Activated CD4-positive, CD25-positive, alpha-beta regulatory T cell (primary cell): ENCODE data around the gene CRTC3.

ENCODE experiments used
- DNase-seq, 4 experiments: peaks; one replicate each; lab custom pipeline; 2025; lab: John Stamatoyannopoulos, UW

The CRTC3 gene

DNA sequence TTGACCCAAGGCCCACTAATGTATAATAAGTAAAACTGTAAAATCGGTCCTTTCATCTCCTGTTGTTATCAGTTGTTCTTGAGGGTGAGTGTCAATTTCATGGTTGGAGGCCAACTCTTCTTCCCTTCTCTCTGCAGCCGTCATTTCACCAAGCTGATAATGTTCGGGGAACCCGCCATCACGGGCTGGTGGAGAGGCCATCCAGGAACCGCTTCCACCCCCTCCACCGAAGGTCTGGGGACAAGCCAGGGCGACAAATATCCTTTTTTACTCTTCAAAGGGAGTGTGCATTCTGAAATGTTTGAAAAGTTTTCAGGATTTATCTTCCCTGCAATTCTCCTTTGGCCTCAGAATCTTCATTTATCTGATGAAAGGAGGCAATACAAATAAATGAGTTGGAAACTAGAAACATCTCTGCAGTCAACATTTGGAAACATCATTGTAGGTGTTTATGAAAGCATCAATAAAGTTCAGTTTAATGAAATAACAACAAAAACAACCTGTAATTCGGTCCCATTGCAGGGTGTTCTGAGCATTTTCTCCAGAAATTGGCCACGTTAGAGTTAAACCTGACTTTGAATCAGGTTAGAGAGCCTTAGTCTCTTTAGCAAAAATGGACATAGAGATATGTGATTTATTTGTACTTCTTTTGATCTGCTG lies 63.9 kb downstream of the CRTC3 start:
- DNase-seq: no peak

GRCh38 chr15:90594301-90594738 lies 64.6 kb downstream of the CRTC3 start:
- DNase-seq: peak; percentile 26 to 86 (median 56)

- DNase-seq: no peak
These were observed 66.0 kb downstream of the CRTC3 start for GRCh38 chr15:90595763-90596155.

DNA sequence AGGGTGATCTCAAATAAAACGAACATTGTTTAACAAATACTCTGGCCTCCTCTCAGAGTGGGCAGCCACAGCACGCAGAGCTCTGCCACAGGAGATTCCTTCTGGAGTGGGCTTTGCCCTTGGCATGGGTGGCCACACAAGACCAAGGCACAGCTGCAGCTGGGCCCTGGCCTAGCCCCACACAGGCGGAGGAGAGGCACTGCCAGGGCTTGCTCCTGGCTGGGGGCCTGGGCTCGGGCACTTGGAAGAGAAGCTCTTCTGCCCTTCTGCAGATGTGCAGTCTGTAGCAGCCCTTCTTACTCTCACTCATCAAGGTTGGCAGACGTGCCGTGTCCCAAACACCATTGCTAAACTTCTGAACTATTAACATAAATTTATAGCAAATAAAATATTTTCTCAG lies 67.2 kb downstream of the CRTC3 start:
- no peak for DNase-seq

DNA sequence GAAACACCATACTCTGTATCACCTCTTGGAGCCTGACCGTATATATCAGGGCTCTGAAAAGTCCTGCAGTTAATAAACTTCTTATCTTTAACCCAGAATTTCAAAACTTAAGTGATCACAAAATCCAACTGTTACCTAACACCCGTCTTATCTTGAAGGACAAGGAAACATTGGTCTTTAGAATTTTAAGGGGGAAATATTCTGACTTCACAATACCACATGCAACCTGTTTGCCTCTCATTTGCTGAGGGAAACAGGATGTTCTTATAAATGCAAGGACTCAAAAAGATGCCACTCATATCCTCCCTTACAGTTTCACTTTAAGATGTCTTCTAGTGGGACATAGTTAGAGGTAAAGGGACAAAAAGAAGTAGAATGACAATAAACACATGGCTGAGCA lies 67.9 kb downstream of the CRTC3 start:
- DNase-seq: no peak

DNA sequence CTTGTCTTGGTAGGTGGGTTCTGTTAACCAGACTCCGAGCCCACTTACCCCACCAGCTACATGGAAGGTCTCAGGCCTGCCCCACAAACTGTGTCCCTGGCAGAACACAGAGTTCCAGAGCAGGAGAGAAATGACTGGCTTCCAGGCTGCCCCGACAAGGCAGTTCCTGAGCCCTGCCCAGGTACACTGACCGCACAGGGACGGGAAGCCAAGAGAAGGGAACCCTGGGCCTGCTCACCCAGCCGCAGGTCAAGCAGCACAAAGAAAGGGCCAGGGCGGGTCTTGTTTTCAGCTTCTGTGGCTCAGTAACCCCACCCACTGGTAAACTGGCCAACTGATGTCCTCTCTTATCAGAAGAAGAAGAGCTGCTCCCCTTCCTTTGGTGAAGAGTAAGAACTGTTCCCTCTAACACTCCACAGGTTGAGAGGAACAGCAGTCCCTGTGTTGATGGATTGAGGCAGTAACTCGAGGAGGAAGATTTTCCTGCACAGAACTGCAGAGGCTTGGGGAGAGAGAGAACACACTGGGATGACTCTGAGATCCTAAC lies 68.4 kb downstream of the CRTC3 start:
- DNase-seq: no peak

DNA sequence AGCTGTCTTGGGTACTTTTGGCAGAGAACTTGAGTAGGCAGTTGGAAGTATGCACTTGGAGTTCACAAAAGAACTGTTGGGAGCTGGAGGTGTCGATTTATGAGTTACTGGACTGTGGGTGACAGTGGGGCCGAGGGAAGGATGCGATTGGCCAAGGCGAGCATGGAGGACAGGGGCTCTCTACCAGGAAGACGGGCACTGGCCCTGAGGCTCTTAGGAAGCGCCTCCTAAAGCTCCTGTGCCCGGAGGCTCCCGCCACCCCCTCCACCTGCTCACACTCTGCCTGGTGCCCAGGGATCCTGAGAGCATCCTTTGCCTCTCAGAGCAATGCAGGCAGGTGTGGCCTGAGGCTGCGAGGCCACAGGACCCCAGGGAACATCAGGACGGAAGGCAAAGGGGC lies 69.0 kb downstream of the CRTC3 start:
- no peak for DNase-seq

- no peak for DNase-seq
These were observed 69.4 kb downstream of the CRTC3 start for GRCh38 chr15:90599116-90599515.

DNA sequence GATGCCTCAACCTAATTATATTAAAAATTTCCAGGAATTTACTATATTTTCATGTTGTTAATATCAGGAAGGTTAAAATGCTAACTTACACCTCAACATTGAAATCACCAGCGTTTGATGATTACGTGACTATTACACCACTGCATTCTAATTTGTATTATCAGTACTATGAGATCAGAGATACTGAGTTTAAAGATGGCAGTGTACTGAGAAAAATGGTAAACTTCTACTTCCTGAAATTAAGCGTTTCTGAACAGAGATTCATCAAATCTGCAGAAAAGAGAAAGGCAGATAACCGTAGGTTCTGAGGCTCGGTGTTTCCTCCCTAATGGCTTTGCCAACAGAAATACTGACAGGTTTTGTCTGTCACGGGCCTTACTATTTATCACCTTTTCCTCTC lies 69.9 kb downstream of the CRTC3 start:
- DNase-seq: no peak

DNA sequence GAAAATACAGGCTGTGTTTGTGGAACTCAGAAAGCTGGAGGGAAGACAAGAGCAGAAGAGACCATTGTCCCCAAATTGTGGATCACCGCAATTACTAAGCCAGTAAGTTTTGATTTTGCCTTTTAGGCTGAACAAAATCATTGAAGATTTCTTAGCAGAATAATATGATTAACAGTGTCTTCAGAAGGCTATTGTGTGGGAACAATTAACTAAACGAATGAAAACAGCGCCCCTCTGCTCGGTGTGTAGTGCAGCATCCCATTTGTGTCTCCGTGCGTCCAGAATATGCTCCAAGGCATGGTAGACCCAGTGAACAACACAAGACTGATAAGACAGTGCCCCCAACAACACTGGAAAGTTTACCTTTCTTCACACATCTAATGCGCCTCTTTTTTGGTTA lies 71.2 kb downstream of the CRTC3 start:
- DNase-seq: no peak

GRCh38 chr15:90603893-90604292 lies 74.2 kb downstream of the CRTC3 start:
- DNase-seq: peak in 1 of 4 experiments; percentile 23

DNA sequence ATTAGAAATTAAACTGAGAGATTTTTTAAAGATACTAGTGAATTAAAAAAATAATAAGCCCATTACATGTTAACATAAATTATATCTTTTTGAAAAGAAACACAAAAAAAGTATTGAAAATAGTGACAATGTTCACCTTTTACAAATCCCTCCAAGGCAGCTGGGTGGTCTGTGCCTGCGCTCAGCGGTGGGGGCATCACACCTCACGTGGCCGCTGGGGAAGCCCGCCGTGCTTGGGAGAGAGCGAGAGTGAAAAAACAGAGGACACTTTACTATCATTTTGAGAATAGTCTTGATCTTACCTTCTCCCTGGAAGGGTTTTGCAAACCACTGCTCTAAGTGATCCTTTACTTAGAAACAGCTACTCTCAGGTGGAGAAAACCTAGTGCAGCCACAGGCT lies 76.9 kb downstream of the CRTC3 start:
- no peak for DNase-seq

- no peak for DNase-seq
These were observed 77.6 kb downstream of the CRTC3 start for GRCh38 chr15:90607361-90607760.

- no peak for DNase-seq
These were observed 79.8 kb downstream of the CRTC3 start for GRCh38 chr15:90609242-90610180.

DNA sequence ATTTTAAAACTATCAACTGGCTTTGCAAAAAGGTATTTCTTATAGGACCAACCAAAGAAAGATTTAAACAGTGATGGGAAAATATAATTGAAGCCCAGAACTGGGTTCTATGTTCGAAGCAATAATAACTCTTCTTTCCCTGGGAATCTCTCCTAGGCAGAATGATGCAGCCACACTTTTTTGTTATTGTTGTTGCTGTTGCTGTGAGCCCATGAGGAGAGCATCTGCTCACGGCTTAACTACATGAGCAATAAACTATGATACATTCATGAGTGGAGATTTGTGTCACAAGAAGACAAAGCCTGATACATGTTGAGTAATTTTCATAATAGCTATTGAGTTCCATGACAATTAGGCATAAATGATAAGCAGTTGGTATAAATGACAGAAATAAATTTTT lies 80.5 kb downstream of the CRTC3 start:
- no peak for DNase-seq

- DNase-seq: no peak
These were observed 81.4 kb downstream of the CRTC3 start for GRCh38 chr15:90611157-90611556.

GRCh38 chr15:90617171-90617570 lies 87.4 kb downstream of the CRTC3 start:
- DNase-seq: no peak

GRCh38 chr15:90617668-90618097 lies 88.0 kb downstream of the CRTC3 start:
- DNase-seq: no peak

GRCh38 chr15:90618330-90619125 lies 88.8 kb downstream of the CRTC3 start:
- DNase-seq: no peak

DNA sequence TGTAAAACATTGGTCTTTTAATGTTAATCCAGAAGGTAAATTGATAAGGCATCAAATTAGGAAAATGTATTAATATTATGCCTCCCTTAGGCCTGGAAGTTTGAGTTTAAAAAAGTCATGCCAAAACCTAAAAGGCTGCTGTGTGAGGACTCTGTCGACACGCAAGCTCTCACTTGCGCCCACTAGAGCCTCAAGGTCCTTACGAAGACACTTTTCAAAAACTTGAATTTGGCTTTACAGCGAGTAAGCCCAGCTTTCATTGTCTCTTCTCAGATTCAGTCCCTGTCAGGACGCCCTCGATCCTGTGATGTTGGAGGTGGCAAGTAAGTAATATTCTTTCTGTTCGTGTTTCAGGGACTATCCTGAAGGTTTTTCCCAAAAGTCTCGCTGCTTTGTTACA lies 89.7 kb downstream of the CRTC3 start:
- no peak for DNase-seq

DNA sequence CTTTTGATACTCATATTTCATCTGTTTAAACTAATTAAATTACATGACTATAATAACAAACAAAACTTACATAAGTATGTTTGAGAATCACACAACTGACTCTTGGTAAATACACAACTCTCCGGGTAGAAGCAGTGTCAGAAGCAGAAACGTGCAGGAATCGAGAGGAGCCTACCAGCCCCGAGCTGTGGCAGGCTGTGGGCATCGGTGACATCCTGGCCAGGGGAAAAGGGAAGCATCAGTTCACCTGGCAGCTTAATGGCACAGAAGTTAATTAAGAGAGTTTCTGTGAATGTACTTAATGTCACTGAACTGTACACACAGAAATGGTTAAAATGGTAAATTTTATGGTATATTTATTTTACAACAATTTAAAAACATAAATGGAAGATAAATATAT lies 90.2 kb downstream of the CRTC3 start:
- no peak for DNase-seq

DNA sequence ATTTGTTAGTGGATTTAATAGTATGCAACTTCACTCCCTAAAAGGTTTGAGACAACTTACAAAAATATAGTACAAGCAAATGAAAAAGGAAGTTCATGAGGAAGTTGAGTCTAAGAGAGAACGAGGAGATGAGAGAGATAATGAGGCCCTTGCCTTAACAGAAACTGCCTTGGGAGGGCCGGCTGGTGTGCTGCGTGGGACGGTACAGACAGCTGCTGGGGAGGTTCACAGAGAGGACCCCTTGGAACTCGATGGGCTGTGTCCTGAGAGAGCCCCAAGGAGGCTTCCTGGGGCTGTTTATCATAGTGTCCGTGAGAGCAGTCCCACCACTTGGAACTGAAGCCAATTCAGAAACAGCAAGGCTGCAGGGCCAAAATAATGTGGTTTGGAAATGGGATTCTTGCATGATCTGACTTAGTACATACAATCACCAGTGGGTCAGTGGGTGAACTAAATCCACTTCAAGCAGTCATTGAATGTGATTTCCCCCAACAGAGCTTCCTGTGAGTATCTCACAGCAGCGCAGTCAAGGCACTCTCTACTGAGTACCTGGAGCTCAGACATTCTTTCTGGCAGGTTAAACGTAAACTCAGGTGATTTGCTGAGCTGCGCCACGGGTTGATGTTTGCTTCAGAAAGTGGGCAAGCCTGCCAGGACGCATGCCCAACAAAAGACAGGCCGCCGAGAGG lies 90.8 kb downstream of the CRTC3 start:
- no peak for DNase-seq
